T-helper 2 cell treated with Interferon-gamma antibody and Interleukin-4, amounts not matched to agents 5 μg/mL and 100 μg/mL, for 36 hours (primary cell): Measurements from ENCODE around the gene PKN1.
"Not testable (repeated sequence)": the region's sequence is repeated elsewhere in the genome, so short reads cannot be mapped to it uniquely, and the experiment has no call there.

Source experiments
- DNase-seq: peaks from one replicate; pipeline ENCODE4 v3.0.0; 2021; ENCODE audit warnings: low spot score
- H3K27ac Mint-ChIP-seq: one replicate; pipeline ENCODE4 v1.8.0; 2021; ENCODE audit warnings: mild to moderate bottlenecking, mixed read lengths
- H3K27me3 Mint-ChIP-seq: one replicate; pipeline ENCODE4 v1.8.0; 2021; ENCODE audit warnings: low read depth, mixed read lengths
- H3K36me3 Mint-ChIP-seq: one replicate; pipeline ENCODE4 v1.8.0; 2021; ENCODE audit warnings: low read depth, mixed read lengths
- H3K4me1 Mint-ChIP-seq: one replicate; pipeline ENCODE4 v1.8.0; 2021; ENCODE audit warnings: low read depth, mixed read lengths
- H3K4me3 Mint-ChIP-seq: one replicate; pipeline ENCODE4 v1.8.0; 2022; ENCODE audit warnings: mild to moderate bottlenecking, moderate library complexity, mixed read lengths
- H3K9me3 Mint-ChIP-seq: one replicate; pipeline ENCODE4 v1.8.0; 2021; ENCODE audit warnings: mixed read lengths

PKN1 gene

DNA sequence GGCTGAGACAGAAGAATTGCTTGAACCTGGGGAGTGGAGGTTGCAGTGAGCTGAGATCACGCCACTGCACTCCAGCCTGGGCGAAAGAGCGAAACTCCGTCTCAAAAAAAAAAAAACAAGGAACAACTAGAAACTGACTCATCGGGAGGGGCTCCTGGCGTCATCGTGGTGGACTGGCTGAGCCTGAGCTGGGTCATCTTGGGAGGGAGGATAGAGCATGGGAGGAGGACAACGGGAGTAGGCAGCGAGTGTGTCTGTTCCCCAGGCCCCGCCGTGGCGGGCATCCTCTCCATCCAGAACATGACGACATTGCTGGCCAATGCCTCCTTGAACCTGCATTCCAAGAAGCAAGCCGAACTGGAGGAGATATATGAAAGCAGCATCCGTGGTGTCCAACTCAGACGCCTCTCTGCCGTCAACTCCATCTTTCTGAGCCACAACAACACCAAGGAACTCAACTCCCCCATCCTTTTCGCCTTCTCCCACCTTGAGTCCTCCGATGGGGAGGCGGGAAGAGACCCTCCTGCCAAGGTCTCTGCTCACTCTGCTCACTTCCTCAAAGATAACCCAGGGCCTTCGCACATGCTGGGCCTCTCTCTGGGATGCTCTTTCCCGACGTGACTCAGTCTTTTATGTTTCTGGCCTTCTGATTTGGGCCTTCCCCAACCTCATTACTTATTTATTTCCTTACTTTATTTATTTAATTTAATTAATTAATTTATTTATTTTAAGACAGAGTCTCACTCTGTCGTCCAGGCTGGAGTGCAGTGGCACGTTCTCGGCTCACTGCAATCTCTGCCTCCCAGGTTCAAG lies 30.6 kb upstream of the PKN1 start:
- H3K9me3 Mint-ChIP-seq = no peaks in the 10 kb centered on the region
- no peak for DNase-seq
- H3K4me3 Mint-ChIP-seq = no peak overlapping the region
- H3K36me3 Mint-ChIP-seq = peaks cover 65% of the 10 kb centered on the region
- no peaks in the 10 kb centered on the region for H3K27me3 Mint-ChIP-seq
- no peaks in the 10 kb centered on the region for H3K4me1 Mint-ChIP-seq
- no peak overlapping the region for H3K27ac Mint-ChIP-seq

DNA sequence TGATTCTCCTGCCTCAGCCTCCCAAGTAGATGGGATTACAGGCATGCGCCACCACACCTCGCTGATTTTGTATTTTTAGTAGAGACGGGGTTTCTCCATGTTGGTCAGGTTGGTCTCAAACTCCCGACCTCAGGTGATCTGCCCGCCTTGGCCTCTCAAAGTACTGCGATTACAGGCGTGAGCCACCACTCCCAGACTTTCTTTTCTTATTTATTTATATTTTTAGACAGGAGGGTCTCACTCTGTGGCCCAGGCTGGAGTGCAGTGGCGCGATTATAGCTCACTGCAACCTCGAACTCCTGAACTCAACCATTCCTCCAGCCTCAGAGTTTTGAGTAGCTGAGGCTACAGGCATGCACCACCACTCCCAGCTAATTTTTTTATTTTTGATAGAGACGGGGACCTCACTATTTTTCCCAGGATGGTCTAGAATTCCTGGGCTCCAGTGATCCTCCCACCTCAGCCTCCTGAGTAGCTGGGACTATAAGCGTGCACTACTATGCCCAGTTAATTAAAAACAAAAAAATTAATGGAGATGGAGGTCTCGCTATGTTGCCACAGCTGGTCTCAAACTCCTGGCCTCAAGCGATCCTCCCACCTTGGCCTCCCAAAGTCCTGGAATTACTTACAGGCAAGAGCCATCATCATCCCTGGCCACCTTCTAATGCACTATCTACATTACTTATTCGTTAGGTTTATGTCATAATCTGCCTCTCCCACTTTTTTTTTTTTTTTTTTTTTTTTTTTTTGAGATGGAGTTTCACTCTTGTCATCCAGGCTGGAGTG lies 29.8 kb upstream of the PKN1 start:
- H3K27ac Mint-ChIP-seq, H3K4me1 Mint-ChIP-seq, H3K27me3 Mint-ChIP-seq, H3K4me3 Mint-ChIP-seq, H3K9me3 Mint-ChIP-seq, DNase-seq: not testable (repeated sequence)
- peaks cover 64% of the 10 kb centered on the region for H3K36me3 Mint-ChIP-seq

DNA sequence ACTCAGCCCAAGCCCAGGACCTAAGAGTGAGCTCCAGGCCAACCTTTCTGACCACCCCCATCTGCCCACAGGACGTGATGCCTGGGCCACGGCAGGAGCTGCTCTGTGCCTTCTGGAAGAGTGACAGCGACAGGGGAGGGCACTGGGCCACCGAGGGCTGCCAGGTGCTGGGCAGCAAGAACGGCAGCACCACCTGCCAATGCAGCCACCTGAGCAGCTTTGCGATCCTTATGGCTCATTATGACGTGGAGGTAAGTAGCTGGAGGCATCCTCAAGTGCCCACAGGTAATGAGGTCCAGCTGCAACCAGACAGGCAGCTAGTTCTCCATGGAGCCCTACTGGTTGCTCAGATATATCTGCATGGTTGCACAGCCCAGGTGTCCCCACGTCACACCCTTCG lies 28.8 kb upstream of the PKN1 start:
- no peak overlapping the region for H3K4me3 Mint-ChIP-seq
- H3K4me1 Mint-ChIP-seq = peaks cover 2% of the 10 kb centered on the region
- no peak for DNase-seq

DNA sequence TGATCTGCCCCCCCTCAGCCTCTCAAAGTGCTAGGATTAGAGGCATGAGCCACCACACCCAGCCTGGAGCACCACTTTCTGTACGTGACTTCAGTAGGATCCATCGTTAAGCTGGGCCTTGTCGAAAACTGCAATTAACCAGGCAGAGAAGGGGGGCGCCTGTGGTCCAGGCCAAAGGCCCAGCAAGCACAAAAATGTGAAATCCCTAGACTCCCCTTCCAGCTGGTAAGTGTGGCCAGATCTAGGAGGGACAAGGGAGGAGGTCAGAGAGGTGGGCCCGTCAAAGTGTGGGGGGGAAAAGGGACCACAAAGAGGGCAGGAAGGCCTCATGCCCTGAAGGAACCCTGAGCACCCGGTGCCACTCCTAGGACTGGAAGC lies 27.7 kb upstream of the PKN1 start:
- Mint-ChIP-seq H3K36me3 (peaks cover 75% of the 10 kb centered on the region), H3K4me1 (peaks cover 2% of the 10 kb centered on the region), H3K27ac (peak overlapping the region; percentile 45), H3K27me3 (no peaks in the 10 kb centered on the region), H3K4me3 (no peak overlapping the region), H3K9me3 (no peaks in the 10 kb centered on the region)
- DNase-seq = no peak

More for the DNA sequence above, 28.8 kb upstream of the PKN1 start:
- H3K36me3 Mint-ChIP-seq = peaks cover 68% of the 10 kb centered on the region
- H3K9me3 Mint-ChIP-seq = no peaks in the 10 kb centered on the region
- no peaks in the 10 kb centered on the region for H3K27me3 Mint-ChIP-seq
- H3K27ac Mint-ChIP-seq = peak overlapping the region; percentile 21

DNA sequence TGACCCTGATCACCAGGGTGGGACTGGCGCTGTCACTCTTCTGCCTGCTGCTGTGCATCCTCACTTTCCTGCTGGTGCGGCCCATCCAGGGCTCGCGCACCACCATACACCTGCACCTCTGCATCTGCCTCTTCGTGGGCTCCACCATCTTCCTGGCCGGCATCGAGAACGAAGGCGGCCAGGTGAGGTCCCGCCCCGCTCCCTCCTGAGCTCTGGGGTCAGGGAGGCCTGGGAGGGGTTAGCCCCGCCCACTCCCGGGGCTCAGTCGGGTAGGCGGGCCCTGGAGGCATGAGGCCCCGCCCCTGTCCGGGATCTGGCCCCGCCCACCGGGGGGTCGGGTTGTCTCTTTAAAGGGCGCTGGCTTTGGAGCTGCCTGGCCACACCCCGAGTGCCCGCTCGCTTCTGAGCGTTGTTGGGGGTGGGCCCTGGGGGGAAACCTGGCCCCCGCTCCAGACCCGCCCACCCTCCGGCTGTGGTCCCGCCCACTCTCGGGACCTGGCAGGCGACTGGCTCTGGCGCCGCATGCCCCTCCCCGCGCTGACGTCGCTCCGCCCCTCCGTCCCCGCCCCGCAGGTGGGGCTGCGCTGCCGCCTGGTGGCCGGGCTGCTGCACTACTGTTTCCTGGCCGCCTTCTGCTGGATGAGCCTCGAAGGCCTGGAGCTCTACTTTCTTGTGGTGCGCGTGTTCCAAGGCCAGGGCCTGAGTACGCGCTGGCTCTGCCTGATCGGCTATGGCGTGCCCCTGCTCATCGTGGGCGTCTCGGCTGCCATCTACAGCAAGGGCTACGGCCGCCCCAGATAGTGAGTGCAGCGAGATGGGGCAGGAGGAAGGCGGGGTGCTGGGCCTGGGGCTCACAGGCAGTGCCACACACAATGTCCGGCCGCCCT lies 27.1 kb upstream of the PKN1 start:
- Mint-ChIP-seq H3K27ac (peak overlapping the region; percentile 62), H3K4me3 (no peak overlapping the region), H3K9me3 (no peaks in the 10 kb centered on the region), H3K36me3 (peaks cover 74% of the 10 kb centered on the region), H3K27me3 (no peaks in the 10 kb centered on the region), H3K4me1 (peaks cover 2% of the 10 kb centered on the region)
- DNase-seq = peak; percentile 83

DNA sequence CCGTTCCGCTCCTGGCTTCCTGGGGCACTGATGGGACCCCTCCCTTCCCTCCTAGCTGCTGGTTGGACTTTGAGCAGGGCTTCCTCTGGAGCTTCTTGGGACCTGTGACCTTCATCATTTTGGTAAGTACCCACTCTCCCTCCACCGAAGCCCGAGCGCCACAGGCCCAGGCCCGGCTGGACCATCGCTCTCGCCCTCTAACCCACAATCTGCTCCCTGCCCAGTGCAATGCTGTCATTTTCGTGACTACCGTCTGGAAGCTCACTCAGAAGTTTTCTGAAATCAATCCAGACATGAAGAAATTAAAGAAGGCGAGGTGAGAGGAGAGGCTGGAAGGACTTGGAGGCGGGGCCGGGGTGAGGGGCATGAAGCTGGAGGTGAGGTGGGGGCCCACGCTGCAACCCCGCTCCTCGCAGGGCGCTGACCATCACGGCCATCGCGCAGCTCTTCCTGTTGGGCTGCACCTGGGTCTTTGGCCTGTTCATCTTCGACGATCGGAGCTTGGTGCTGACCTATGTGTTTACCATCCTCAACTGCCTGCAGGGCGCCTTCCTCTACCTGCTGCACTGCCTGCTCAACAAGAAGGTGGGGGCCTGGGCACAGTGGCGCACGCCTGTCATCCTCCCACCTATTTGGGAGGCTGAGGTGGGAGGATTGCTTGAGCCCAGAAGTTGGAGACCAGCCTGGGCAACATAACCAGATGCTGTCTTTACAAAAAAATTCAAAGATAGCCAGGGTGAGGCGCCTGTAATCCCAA lies 26.3 kb upstream of the PKN1 start:
- Mint-ChIP-seq H3K27me3 (no peaks in the 10 kb centered on the region), H3K9me3 (no peaks in the 10 kb centered on the region), H3K4me1 (peaks cover 2% of the 10 kb centered on the region), H3K27ac (peak overlapping the region; percentile 55), H3K4me3 (no peak overlapping the region), H3K36me3 (peaks cover 73% of the 10 kb centered on the region)
- no peak for DNase-seq

DNA sequence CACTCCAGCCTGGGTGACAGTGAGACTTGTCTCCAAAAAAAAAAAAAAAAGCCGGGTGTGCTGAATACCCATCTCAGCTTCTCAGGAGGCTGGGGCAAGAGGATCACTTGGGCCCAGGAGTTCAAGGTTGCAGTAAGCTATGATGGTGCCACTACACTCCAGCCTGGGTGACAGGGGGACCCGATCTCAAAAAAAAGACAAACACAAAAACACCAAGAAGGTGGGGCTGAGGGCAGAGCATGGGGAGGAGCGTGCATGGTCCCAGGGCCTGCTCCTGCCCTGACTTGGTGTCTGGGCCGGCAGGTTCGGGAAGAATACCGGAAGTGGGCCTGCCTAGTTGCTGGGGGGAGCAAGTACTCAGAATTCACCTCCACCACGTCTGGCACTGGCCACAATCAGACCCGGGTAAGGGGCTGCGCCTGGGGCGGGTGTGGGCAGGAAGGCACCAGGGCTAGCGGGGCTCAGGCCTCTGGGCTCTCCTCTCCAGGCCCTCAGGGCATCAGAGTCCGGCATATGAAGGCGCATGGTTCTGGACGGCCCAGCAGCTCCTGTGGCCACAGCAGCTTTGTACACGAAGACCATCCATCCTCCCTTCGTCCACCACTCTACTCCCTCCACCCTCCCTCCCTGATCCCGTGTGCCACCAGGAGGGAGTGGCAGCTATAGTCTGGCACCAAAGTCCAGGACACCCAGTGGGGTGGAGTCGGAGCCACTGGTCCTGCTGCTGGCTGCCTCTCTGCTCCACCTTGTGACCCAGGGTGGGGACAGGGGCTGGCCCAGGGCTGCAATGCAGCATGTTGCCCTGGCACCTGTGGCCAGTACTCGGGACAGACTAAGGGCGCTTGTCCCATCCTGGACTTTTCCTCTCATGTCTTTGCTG lies 25.3 kb upstream of the PKN1 start:
- peaks cover 67% of the 10 kb centered on the region for H3K36me3 Mint-ChIP-seq
- no peaks in the 10 kb centered on the region for H3K27me3 Mint-ChIP-seq
- peak overlapping the region; percentile 64 for H3K27ac Mint-ChIP-seq
- H3K4me1 Mint-ChIP-seq = peaks cover 2% of the 10 kb centered on the region
- no peak for DNase-seq
- no peaks in the 10 kb centered on the region for H3K9me3 Mint-ChIP-seq
- H3K4me3 Mint-ChIP-seq = no peak overlapping the region

DNA sequence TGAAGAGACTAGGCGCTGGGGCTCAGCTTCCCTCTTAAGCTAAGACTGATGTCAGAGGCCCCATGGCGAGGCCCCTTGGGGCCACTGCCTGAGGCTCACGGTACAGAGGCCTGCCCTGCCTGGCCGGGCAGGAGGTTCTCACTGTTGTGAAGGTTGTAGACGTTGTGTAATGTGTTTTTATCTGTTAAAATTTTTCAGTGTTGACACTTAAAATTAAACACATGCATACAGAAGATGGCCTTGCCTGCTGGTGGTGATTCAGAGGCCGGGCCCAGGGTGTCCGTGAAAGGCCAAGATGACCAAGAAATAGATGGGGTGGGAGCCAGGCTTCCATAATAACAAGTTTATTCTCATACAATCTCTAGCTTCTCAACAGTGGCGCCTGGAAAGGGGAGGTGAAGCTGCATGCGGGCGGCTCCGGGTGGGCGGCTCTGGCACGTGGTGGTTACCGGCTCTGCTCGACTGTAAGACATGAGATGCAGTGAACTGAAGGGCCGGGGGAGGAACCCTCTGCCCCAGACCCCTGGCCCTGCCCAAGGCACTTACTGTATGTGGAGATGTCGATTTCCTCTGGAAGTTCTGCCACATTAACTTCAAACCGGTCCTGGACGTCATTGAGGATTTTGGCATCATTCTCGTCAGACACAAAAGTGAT lies 24.5 kb upstream of the PKN1 start:
- DNase-seq = no peak
- Mint-ChIP-seq H3K27ac (peak overlapping the region; percentile 64), H3K9me3 (no peaks in the 10 kb centered on the region), H3K4me3 (no peak overlapping the region), H3K27me3 (no peaks in the 10 kb centered on the region), H3K4me1 (peaks cover 9% of the 10 kb centered on the region), H3K36me3 (peaks cover 75% of the 10 kb centered on the region)

DNA sequence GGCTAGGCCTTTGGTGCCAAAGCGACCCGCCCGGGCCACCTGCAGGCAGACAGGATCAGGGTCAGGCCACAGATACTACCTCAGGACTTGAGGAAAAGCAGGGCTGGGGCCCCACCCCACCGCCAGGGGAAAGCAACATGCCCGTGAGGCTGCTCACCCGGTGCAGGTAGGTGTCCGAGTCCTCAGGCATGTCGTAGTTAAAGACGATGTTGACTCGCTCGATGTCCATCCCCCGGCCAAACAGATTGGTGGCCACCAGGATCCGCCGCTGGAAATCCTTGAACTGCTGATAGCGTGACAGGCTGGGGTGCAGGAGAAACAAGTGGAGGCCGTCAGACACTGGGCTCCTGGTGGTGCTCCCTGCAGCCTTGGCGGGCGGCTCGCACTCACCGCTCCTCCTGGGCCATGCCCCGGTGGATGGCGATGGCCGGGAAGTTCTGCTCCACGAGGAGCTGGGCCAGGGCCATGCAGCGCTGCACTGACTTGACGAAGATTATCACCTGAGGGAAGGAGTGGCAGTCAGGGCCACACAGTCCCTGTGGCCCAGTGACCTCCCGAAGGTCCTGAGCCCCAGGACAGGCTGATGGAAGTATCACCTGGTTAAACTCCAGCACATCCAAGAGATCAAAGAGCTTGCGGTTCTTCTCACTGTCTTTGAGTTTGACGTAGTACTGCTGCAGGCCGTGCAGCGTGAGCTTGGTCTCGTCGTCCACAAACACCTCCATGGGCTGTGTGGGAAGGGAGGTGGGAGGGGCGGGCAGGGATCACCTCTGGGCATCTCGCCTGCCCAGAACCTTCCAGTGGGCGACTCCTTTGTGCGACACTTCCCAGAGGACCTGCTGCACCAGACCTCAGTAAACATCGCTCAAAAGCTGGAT lies 23.7 kb upstream of the PKN1 start:
- Mint-ChIP-seq H3K27ac (no peak overlapping the region), H3K27me3 (no peaks in the 10 kb centered on the region), H3K9me3 (no peaks in the 10 kb centered on the region), H3K4me3 (no peak overlapping the region), H3K36me3 (peaks cover 75% of the 10 kb centered on the region), H3K4me1 (peaks cover 14% of the 10 kb centered on the region)
- DNase-seq = no peak

DNA sequence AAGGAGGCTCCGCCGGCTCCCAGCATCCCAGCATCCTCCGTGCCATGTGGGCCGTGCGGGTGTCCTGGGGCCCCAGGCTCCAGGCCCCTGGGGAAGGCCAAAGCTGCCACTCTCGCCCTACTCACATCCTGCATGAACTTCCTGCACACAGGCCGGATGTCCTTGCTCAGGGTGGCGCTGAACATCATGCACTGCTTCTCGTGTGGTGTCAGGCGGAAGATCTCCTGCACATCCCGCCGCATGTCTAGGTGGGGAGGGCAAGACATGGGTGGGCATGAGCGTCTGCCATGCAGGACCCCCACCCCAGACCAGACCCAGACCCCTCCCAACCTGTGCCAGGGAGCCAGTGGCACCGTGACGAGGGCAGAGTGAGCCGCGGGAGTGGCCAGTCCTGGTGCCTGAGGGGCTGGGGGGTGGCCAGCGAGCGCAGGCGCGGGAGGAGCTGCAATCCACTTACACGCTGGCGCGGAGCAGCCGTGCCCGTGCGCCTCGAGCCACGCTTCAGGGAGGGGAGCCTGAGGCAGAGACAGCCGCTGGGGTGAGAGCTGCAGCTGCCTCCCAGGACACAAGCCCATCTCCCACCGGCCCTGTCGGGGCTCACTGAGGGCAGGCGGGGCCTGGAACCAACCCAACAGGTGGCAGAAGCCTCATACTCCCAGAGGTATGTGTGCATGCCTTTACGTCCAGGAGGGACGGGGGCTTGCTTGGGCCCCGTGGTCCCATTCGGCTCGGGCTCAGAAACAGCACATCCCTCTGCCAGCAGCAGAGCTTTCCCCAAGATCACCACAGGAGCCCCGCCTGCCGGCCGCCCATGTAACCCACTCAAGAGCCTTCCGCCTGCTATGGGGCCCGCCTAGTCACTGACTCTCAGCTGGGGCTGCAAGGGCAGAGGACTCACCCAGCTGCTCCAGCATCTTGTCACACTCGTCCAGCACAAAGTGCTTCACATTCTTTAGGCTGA lies 22.7 kb upstream of the PKN1 start:
- Mint-ChIP-seq H3K36me3 (peaks cover 73% of the 10 kb centered on the region), H3K4me3 (no peak overlapping the region), H3K9me3 (no peaks in the 10 kb centered on the region), H3K27me3 (no peaks in the 10 kb centered on the region), H3K4me1 (peaks cover 19% of the 10 kb centered on the region), H3K27ac (peak overlapping the region; percentile 55)
- DNase-seq = no peak
